ENCODE results near the gene CH25H. TPM values are rescaled to one million over a fixed set of nuclear protein-coding genes. Genes with fewer than 3 reads are reported as not detected.

Gene CH25H
- total RNA-seq, 1 donor from 2014 or later: not detected

GRCh38 chr10:89160339-89160738, 46.8 kb downstream of the CH25H start:
- no peak for DNase-seq (ENCODE audit: low spot score)
- Mint-ChIP-seq H3K4me3 (ENCODE audit: unreplicated experiment) (no peak overlapping the region), H3K36me3 (ENCODE audit: low read depth) (peaks cover 2% of the 10 kb centered on the region), H3K27me3 (ENCODE audit: low read depth) (peaks cover 43% of the 10 kb centered on the region), H3K4me1 (ENCODE audit: low read depth) (peaks cover 4% of the 10 kb centered on the region), H3K9me3 (ENCODE audit: low read depth) (no peaks in the 10 kb centered on the region), H3K27ac (ENCODE audit: unreplicated experiment) (no peak overlapping the region)
- TF ChIP-seq CTCF (IDR thresholded peaks at IDR 0.05): no peak

- H3K4me1 Mint-ChIP-seq (ENCODE audit: low read depth): peaks cover 4% of the 10 kb centered on the region
- TF ChIP-seq CTCF (IDR thresholded peaks at IDR 0.05): no peak
- H3K27ac Mint-ChIP-seq (ENCODE audit: unreplicated experiment): no peak overlapping the region
- peaks cover 44% of the 10 kb centered on the region for H3K27me3 Mint-ChIP-seq (ENCODE audit: low read depth)
- no peaks in the 10 kb centered on the region for H3K9me3 Mint-ChIP-seq (ENCODE audit: low read depth)
- H3K36me3 Mint-ChIP-seq (ENCODE audit: low read depth): peaks cover 2% of the 10 kb centered on the region
- DNase-seq (ENCODE audit: low spot score): no peak
- H3K4me3 Mint-ChIP-seq (ENCODE audit: unreplicated experiment): no peak overlapping the region
Observed at GRCh38 chr10:89159761-89160160, 47.4 kb downstream of the CH25H start.

GRCh38 chr10:89159316-89159715, 47.8 kb downstream of the CH25H start:
- Mint-ChIP-seq H3K4me3 (ENCODE audit: unreplicated experiment) (no peak overlapping the region), H3K4me1 (ENCODE audit: low read depth) (peaks cover 4% of the 10 kb centered on the region), H3K27me3 (ENCODE audit: low read depth) (peaks cover 40% of the 10 kb centered on the region), H3K36me3 (ENCODE audit: low read depth) (peaks cover 2% of the 10 kb centered on the region), H3K27ac (ENCODE audit: unreplicated experiment) (no peak overlapping the region), H3K9me3 (ENCODE audit: low read depth) (no peaks in the 10 kb centered on the region)
- DNase-seq (ENCODE audit: low spot score): no peak
- no peak for TF ChIP-seq CTCF (IDR thresholded peaks at IDR 0.05)

GRCh38 chr10:89158446-89158845, 48.7 kb downstream of the CH25H start:
- DNase-seq (ENCODE audit: low spot score): no peak

GRCh38 chr10:89156161-89156835, 50.8 kb downstream of the CH25H start:
- peaks cover 29% of the 10 kb centered on the region for H3K27me3 Mint-ChIP-seq (ENCODE audit: low read depth)
- H3K4me3 Mint-ChIP-seq (ENCODE audit: unreplicated experiment): no peak overlapping the region
- TF ChIP-seq CTCF (IDR thresholded peaks at IDR 0.05): no peak
- no peak for DNase-seq (ENCODE audit: low spot score)
- no peaks in the 10 kb centered on the region for H3K9me3 Mint-ChIP-seq (ENCODE audit: low read depth)
- H3K36me3 Mint-ChIP-seq (ENCODE audit: low read depth): peaks cover 2% of the 10 kb centered on the region
- peaks cover 4% of the 10 kb centered on the region for H3K4me1 Mint-ChIP-seq (ENCODE audit: low read depth)
- H3K27ac Mint-ChIP-seq (ENCODE audit: unreplicated experiment): no peak overlapping the region

More at GRCh38 chr10:89158446-89158845, 48.7 kb downstream of the CH25H start:
- no peak overlapping the region for H3K4me3 Mint-ChIP-seq (ENCODE audit: unreplicated experiment)
- H3K36me3 Mint-ChIP-seq (ENCODE audit: low read depth): peaks cover 2% of the 10 kb centered on the region
- no peak for TF ChIP-seq CTCF (IDR thresholded peaks at IDR 0.05)
- peaks cover 4% of the 10 kb centered on the region for H3K4me1 Mint-ChIP-seq (ENCODE audit: low read depth)
- H3K27me3 Mint-ChIP-seq (ENCODE audit: low read depth): peaks cover 32% of the 10 kb centered on the region
- H3K27ac Mint-ChIP-seq (ENCODE audit: unreplicated experiment): no peak overlapping the region
- no peaks in the 10 kb centered on the region for H3K9me3 Mint-ChIP-seq (ENCODE audit: low read depth)

Other genes with a start within 250 kb of the CH25H start
- gene FAS, start 216.5 kb downstream of the CH25H start, total RNA-seq: 11.2 to 11.6 TPM (median 11.5 TPM) in 3 replicates
- gene LIPA, start 44.5 kb upstream of the CH25H start, total RNA-seq: 35.8 to 52.5 TPM (median 44.1 TPM) in 3 replicates
- gene IFIT2, start 94.7 kb upstream of the CH25H start, total RNA-seq: 3.0 to 3.8 TPM (median 3.3 TPM) in 3 replicates
- 6.0 to 7.4 TPM (median 6.9 TPM) in 3 replicates for gene IFIT3, start 120.7 kb upstream of the CH25H start, total RNA-seq
- not detected in 3 replicates for gene IFIT1B, start 170.7 kb upstream of the CH25H start, total RNA-seq
- gene IFIT1, start 185.3 kb upstream of the CH25H start, total RNA-seq: 2.0 to 4.4 TPM (median 2.0 TPM) in 3 replicates
- 12.8 to 13.7 TPM (median 13.0 TPM) in 3 replicates for gene IFIT5, start 207.3 kb upstream of the CH25H start, total RNA-seq